ENCODE measurements around the gene ADARB2. TPM values are rescaled to one million over a fixed set of nuclear protein-coding genes. Genes with fewer than 3 reads are reported as not detected.

The ADARB2 gene
- total and polyA plus RNA-seq, 4 donors, result 0.55 to 0.70 (median 0.59) TPM; not detected in 1

DNA sequence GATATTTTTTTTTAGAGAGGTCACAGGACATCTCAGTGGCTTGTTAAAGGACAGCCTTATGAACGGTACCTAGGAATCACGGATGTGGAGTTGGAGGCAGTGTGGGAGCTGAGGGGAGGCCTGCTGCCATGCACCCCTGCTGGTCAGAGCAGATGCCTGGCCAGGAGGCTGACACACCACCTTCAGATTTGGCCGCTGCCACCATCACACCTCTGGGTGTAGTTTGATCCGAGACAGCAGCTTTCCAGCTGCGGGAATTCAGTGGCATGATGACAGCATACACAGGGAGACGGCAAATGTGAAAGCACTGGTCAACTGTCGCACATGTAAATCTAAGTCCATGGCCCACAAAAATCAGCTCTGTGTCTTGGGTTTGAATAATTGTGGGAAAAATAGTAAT, 285.4 kb downstream of the ADARB2 start:
- Histone ChIP-seq H3K9ac (ENCODE audit: low read depth in 1 of 2, low read length in 2 of 2) (no peak overlapping the region), H3K4me1 (ENCODE audit: control insufficient read depth in 4 of 4, insufficient read depth in 4 of 4, low read length in 3 of 4) (no peaks in the 10 kb centered on the region), H3K9me3 (ENCODE audit: control insufficient read depth in 4 of 4, low read length in 3 of 4) (peaks cover 0 to 3% (median 0%) of the 10 kb centered on the region in 4 donors), H3K27me3 (ENCODE audit: control insufficient read depth in 4 of 4, insufficient read depth in 4 of 4, low read length in 3 of 4) (peaks cover 0 to 5% (median 2%) of the 10 kb centered on the region in 4 donors), H3K4me3 (ENCODE audit: low read depth in 1 of 3, low read length in 3 of 3) (no peak overlapping the region), H3K27ac (ENCODE audit: low read depth in 1 of 2, low read length in 2 of 2) (no peak overlapping the region), H3K36me3 (ENCODE audit: control insufficient read depth in 4 of 4, insufficient read depth in 3 of 4, low read depth in 1 of 4, low read length in 3 of 4) (no peaks in the 10 kb centered on the region)
- 86% methylated on average over 7 of the region's 7 CpGs for WGBS
- no peak for TF ChIP-seq TAF1 (conservative IDR thresholded peaks at IDR 0.05)
- DNase-seq (ENCODE audit: low spot score), result no peak

DNA sequence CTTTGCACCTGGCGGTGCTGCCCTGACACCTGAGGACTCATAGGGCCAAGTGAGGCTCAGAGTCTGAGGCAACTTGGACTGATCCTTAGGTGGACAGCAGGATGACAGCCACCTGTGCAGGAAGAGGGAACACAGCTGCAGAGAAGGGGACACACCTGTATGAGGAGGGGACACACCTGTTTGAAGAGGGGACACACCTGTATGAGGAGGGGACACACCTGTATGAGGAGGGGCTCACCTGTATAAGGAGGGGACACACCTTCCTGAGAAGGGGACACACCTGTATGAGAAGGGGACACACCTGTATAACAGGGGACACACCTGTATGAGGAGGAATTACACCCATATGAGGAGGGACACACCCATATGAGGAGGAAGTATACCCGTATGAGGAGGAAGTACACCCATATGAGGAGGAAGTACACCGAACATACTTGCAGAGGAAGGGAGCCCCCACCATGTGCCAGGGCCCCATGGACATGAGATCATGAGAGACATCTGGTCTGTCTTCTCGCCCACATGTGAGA, 285.9 kb downstream of the ADARB2 start:
- Histone ChIP-seq H3K9me3 (ENCODE audit: control insufficient read depth in 4 of 4, low read length in 3 of 4) (peaks cover 0 to 3% (median 0%) of the 10 kb centered on the region in 4 donors), H3K36me3 (ENCODE audit: control insufficient read depth in 4 of 4, insufficient read depth in 3 of 4, low read depth in 1 of 4, low read length in 3 of 4) (no peaks in the 10 kb centered on the region), H3K9ac (ENCODE audit: low read depth in 1 of 2, low read length in 2 of 2) (no peak overlapping the region), H3K4me3 (ENCODE audit: low read depth in 1 of 3, low read length in 3 of 3) (no peak overlapping the region), H3K4me1 (ENCODE audit: control insufficient read depth in 4 of 4, insufficient read depth in 4 of 4, low read length in 3 of 4) (no peaks in the 10 kb centered on the region), H3K27ac (ENCODE audit: low read depth in 1 of 2, low read length in 2 of 2) (no peak overlapping the region), H3K27me3 (ENCODE audit: control insufficient read depth in 4 of 4, insufficient read depth in 4 of 4, low read length in 3 of 4) (peaks cover 0 to 5% (median 2%) of the 10 kb centered on the region in 4 donors)
- TF ChIP-seq RXRA (IDR thresholded peaks at IDR 0.05) (no peak), GABPA (IDR thresholded peaks at IDR 0.05 in 1 of 2, conservative IDR thresholded peaks at IDR 0.05 in 1 of 2) (no peak), FOXA1 (IDR thresholded peaks at IDR 0.05) (no peak)
- no peak for DNase-seq (ENCODE audit: low spot score)
- WGBS, result 78% methylated on average over 4 of the region's 4 CpGs

DNA sequence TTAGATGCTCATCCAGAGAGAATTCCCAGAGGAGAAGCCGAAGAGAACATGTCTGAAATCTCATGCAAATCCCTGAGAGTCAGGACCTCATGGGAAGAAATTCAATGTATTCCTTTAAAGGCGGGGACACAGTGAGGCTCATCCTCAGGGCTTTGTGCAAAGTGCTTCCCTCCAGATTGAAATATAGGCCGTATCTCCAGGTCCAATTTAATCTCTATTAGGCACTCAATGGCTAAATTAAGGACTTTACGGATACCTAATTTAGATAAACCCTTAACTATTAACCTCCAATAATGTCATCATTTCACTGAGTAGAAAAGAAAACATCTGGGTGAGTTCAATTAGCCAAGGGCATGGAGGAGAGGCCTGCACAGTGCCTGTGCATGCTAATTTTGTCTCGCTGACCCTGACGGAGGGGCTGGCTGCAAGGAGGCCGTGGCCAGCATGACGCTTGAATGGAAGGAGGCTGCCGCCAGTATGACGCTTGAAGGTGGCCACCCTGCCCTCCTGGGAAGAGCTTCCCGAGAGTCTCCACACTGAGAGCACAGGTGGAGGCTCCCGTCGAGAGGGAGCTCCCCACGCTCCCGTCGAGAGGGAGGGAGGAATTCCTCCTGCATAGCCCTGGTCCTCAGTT, 287.6 kb downstream of the ADARB2 start:
- peaks cover 0 to 5% (median 2%) of the 10 kb centered on the region in 4 donors for H3K27me3 ChIP-seq (ENCODE audit: control insufficient read depth in 4 of 4, insufficient read depth in 4 of 4, low read length in 3 of 4)
- H3K9me3 ChIP-seq (ENCODE audit: control insufficient read depth in 4 of 4, low read length in 3 of 4), result peaks cover 0 to 3% (median under 1%) of the 10 kb centered on the region in 4 donors
- H3K27ac ChIP-seq (ENCODE audit: low read depth in 1 of 2, low read length in 2 of 2), result no peak overlapping the region
- 69% methylated on average over 16 of the region's 16 CpGs for WGBS
- no peaks in the 10 kb centered on the region for H3K36me3 ChIP-seq (ENCODE audit: control insufficient read depth in 4 of 4, insufficient read depth in 3 of 4, low read depth in 1 of 4, low read length in 3 of 4)
- no peak overlapping the region for H3K9ac ChIP-seq (ENCODE audit: low read depth in 1 of 2, low read length in 2 of 2)
- TF ChIP-seq TAF1 (conservative IDR thresholded peaks at IDR 0.05), result no peak
- TF ChIP-seq, protein P1, sequence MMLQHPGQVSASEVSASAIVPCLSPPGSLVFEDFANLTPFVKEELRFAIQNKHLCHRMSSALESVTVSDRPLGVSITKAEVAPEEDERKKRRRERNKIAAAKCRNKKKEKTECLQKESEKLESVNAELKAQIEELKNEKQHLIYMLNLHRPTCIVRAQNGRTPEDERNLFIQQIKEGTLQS (IDR thresholded peaks at IDR 0.05), result no peak
- H3K4me1 ChIP-seq (ENCODE audit: control insufficient read depth in 4 of 4, insufficient read depth in 4 of 4, low read length in 3 of 4), result no peaks in the 10 kb centered on the region
- DNase-seq (ENCODE audit: low spot score), result no peak
- H3K4me3 ChIP-seq (ENCODE audit: low read depth in 1 of 3, low read length in 3 of 3), result no peak overlapping the region

- no peak overlapping the region for H3K4me3 ChIP-seq (ENCODE audit: low read depth in 1 of 3, low read length in 3 of 3)
- 74% methylated on average over 7 of the region's 7 CpGs for WGBS
- H3K4me1 ChIP-seq (ENCODE audit: control insufficient read depth in 4 of 4, insufficient read depth in 4 of 4, low read length in 3 of 4), result no peaks in the 10 kb centered on the region
- H3K36me3 ChIP-seq (ENCODE audit: control insufficient read depth in 4 of 4, insufficient read depth in 3 of 4, low read depth in 1 of 4, low read length in 3 of 4), result no peaks in the 10 kb centered on the region
- peaks cover 0 to 3% (median 2%) of the 10 kb centered on the region in 4 donors for H3K9me3 ChIP-seq (ENCODE audit: control insufficient read depth in 4 of 4, low read length in 3 of 4)
- no peak overlapping the region for H3K27ac ChIP-seq (ENCODE audit: low read depth in 1 of 2, low read length in 2 of 2)
- peaks cover 0 to 5% (median 2%) of the 10 kb centered on the region in 4 donors for H3K27me3 ChIP-seq (ENCODE audit: control insufficient read depth in 4 of 4, insufficient read depth in 4 of 4, low read length in 3 of 4)
- TF ChIP-seq EGR1 (IDR thresholded peaks at IDR 0.05; ENCODE audit: low read depth in 2 of 2), result no peak
- no peak for DNase-seq (ENCODE audit: low spot score)
- H3K9ac ChIP-seq (ENCODE audit: low read depth in 1 of 2, low read length in 2 of 2), result no peak overlapping the region
Measured at GRCh38 chr10:1449021-1449420, 288.3 kb downstream of the ADARB2 start.
